ENCODE data around the gene MB.
A peak's percentile ranks its signal among the peaks of the same experiment; 100 is the strongest.

The MB gene

GRCh38 chr22:35589756-35590093 lies 27.4 kb downstream of the MB start:
- TF ChIP-seq RARB (CRISPR knock-in tag; IDR thresholded peaks at IDR 0.05) = no peak
- no peak for TF ChIP-seq SNAI2 (CRISPR knock-in tag; IDR thresholded peaks at IDR 0.05)
- TF ChIP-seq TOX (CRISPR knock-in tag; IDR thresholded peaks at IDR 0.05; ENCODE audit: borderline replicate concordance) = no peak
- TF ChIP-seq CSDC2 (CRISPR knock-in tag; IDR thresholded peaks at IDR 0.05) = no peak
- no peak for TF ChIP-seq PPARA (CRISPR knock-in tag; IDR thresholded peaks at IDR 0.05; ENCODE audit: borderline replicate concordance)
- TF ChIP-seq ZNF8 (CRISPR knock-in tag; IDR thresholded peaks at IDR 0.05) = no peak
- no peak for TF ChIP-seq OSR1 (CRISPR knock-in tag; IDR thresholded peaks at IDR 0.05)
- no peak for TF ChIP-seq CREB5 (CRISPR knock-in tag; IDR thresholded peaks at IDR 0.05; ENCODE audit: low read depth)
- ATAC-seq = no peak

- TF ChIP-seq ESRRG (CRISPR knock-in tag; IDR thresholded peaks at IDR 0.05) = no peak
- TF ChIP-seq ISL1 (CRISPR knock-in tag; IDR thresholded peaks at IDR 0.05) = peak; percentile 75
- TF ChIP-seq ZFP3 (CRISPR knock-in tag; IDR thresholded peaks at IDR 0.05) = peak; percentile 82
- peak; percentile 56 for ATAC-seq
These were observed 27.9 kb downstream of the MB start for GRCh38 chr22:35589071-35589755.

GRCh38 chr22:35587896-35588295 lies 29.2 kb downstream of the MB start:
- no peak for TF ChIP-seq BACH2 (CRISPR knock-in tag; IDR thresholded peaks at IDR 0.05; ENCODE audit: borderline replicate concordance)
- no peak for TF ChIP-seq ISL1 (CRISPR knock-in tag; IDR thresholded peaks at IDR 0.05)
- TF ChIP-seq TSHZ2 (CRISPR knock-in tag; IDR thresholded peaks at IDR 0.05) = no peak
- TF ChIP-seq RARB (CRISPR knock-in tag; IDR thresholded peaks at IDR 0.05) = no peak
- TF ChIP-seq ZNF70 (CRISPR knock-in tag; IDR thresholded peaks at IDR 0.05) = no peak
- no peak for TF ChIP-seq PPARA (CRISPR knock-in tag; IDR thresholded peaks at IDR 0.05; ENCODE audit: borderline replicate concordance)
- TF ChIP-seq ZFP30 (CRISPR knock-in tag; IDR thresholded peaks at IDR 0.05) = no peak
- TF ChIP-seq CSDC2 (CRISPR knock-in tag; IDR thresholded peaks at IDR 0.05) = no peak
- no peak for ATAC-seq

- TF ChIP-seq TSHZ2 (CRISPR knock-in tag; IDR thresholded peaks at IDR 0.05) (peak; percentile 52; the same call in 1 of the 2 replicates), GLIS3 (CRISPR knock-in tag; IDR thresholded peaks at IDR 0.05) (no peak), CSRNP3 (CRISPR knock-in tag; IDR thresholded peaks at IDR 0.05) (no peak), ZFP30 (CRISPR knock-in tag; IDR thresholded peaks at IDR 0.05) (no peak), PATZ1 (CRISPR knock-in tag; IDR thresholded peaks at IDR 0.05; ENCODE audit: borderline replicate concordance) (no peak), CREB5 (CRISPR knock-in tag; IDR thresholded peaks at IDR 0.05; ENCODE audit: low read depth) (no peak), PPARA (CRISPR knock-in tag; IDR thresholded peaks at IDR 0.05; ENCODE audit: borderline replicate concordance) (no peak), TCF4 (CRISPR knock-in tag; IDR thresholded peaks at IDR 0.05; ENCODE audit: borderline replicate concordance) (peak; percentile 83)
These were observed 29.7 kb downstream of the MB start for GRCh38 chr22:35587447-35587870.

More at GRCh38 chr22:35587447-35587870, 29.7 kb downstream of the MB start:
- ATAC-seq = peak; percentile 38

Data from SK-N-SH treated with all-trans-retinoic acid at 6 μM for 48 hours (cell line).